ENCODE results near the gene NMRK2. TPM values are rescaled to one million over a fixed set of nuclear protein-coding genes. Genes with fewer than 3 reads are reported as not detected.
"Not testable (repeated sequence)": the region's sequence is repeated elsewhere in the genome, so short reads cannot be mapped to it uniquely, and the experiment has no call there.

NMRK2 gene
- total RNA-seq, 1 experiment from 2014 or later = not detected

GRCh38 chr19:3958836-3959765, 26.2 kb downstream of the NMRK2 start:
- in situ Hi-C loops (cut with HindIII; ENCODE audit: low pct_unique_long_range_greater_than_20kb, low sequenced_read_pairs) = no loop called here
- DNase-seq (ENCODE audit: low read depth) = no peak

GRCh38 chr19:3959766-3960131, 26.9 kb downstream of the NMRK2 start:
- no peak for DNase-seq (ENCODE audit: low read depth)
- in situ Hi-C loops (cut with HindIII; ENCODE audit: low pct_unique_long_range_greater_than_20kb, low sequenced_read_pairs) = no loop called here

GRCh38 chr19:3961007-3961406, 28.1 kb downstream of the NMRK2 start:
- in situ Hi-C loops (cut with HindIII; ENCODE audit: low pct_unique_long_range_greater_than_20kb, low sequenced_read_pairs) = no loop called here
- DNase-seq (ENCODE audit: low read depth) = no peak

GRCh38 chr19:3963458-3964255, 30.8 kb downstream of the NMRK2 start:
- in situ Hi-C loops (cut with HindIII; ENCODE audit: low pct_unique_long_range_greater_than_20kb, low sequenced_read_pairs) = no loop called here

GRCh38 chr19:3964256-3965194, 31.7 kb downstream of the NMRK2 start:
- in situ Hi-C loops (cut with HindIII; ENCODE audit: low pct_unique_long_range_greater_than_20kb, low sequenced_read_pairs) = no loop called here
- DNase-seq (ENCODE audit: low read depth) = no peak

More at GRCh38 chr19:3963458-3964255, 30.8 kb downstream of the NMRK2 start:
- no peak for DNase-seq (ENCODE audit: low read depth)

- in situ Hi-C loops (cut with HindIII; ENCODE audit: low pct_unique_long_range_greater_than_20kb, low sequenced_read_pairs) = no loop called here
- DNase-seq (ENCODE audit: low read depth) = no peak
These were observed 33.5 kb downstream of the NMRK2 start for GRCh38 chr19:3966051-3967017.

GRCh38 chr19:3967983-3968382, 35.1 kb downstream of the NMRK2 start:
- DNase-seq (ENCODE audit: low read depth); in situ Hi-C loops (cut with HindIII; ENCODE audit: low pct_unique_long_range_greater_than_20kb, low sequenced_read_pairs): not testable (repeated sequence)

GRCh38 chr19:3968556-3969434, 35.9 kb downstream of the NMRK2 start:
- peak; percentile 91 for DNase-seq (ENCODE audit: low read depth)
- in situ Hi-C loops (cut with HindIII; ENCODE audit: low pct_unique_long_range_greater_than_20kb, low sequenced_read_pairs) = no loop called here

- in situ Hi-C loops (cut with HindIII; ENCODE audit: low pct_unique_long_range_greater_than_20kb, low sequenced_read_pairs) = no loop called here
- peak; percentile 81 for DNase-seq (ENCODE audit: low read depth)
These were observed 36.8 kb downstream of the NMRK2 start for GRCh38 chr19:3969435-3970312.

- in situ Hi-C loops (cut with HindIII; ENCODE audit: low pct_unique_long_range_greater_than_20kb, low sequenced_read_pairs) = no loop called here
These were observed 37.5 kb downstream of the NMRK2 start for GRCh38 chr19:3970313-3970807.

GRCh38 chr19:3970808-3971598, 38.1 kb downstream of the NMRK2 start, which contains the start of gene DAPK3:
Gene DAPK3 (minus strand): TSS chr19:3971099. CDS start chr19:3969735, 1,364 bp downstream.
- DNase-seq (ENCODE audit: low read depth) = peak; percentile 91
- in situ Hi-C loops (cut with HindIII; ENCODE audit: low pct_unique_long_range_greater_than_20kb, low sequenced_read_pairs) = no loop called here

More at GRCh38 chr19:3970313-3970807, 37.5 kb downstream of the NMRK2 start:
- DNase-seq (ENCODE audit: low read depth) = no peak

- in situ Hi-C loops (cut with HindIII; ENCODE audit: low pct_unique_long_range_greater_than_20kb, low sequenced_read_pairs) = loop anchor here (25.0 kb wide), 1 partner anchor 237 kb away; no protein-coding TSS in a partner anchor
- DNase-seq (ENCODE audit: low read depth) = no peak
These were observed 42.3 kb downstream of the NMRK2 start for GRCh38 chr19:3975144-3975543.

- in situ Hi-C loops (cut with HindIII; ENCODE audit: low pct_unique_long_range_greater_than_20kb, low sequenced_read_pairs) = loop anchor here (25.0 kb wide), 1 partner anchor 237 kb away; no protein-coding TSS in a partner anchor
- no peak for DNase-seq (ENCODE audit: low read depth)
These were observed 42.8 kb downstream of the NMRK2 start for GRCh38 chr19:3975637-3976087.
